ENCODE data around the gene LPCAT3. TPM values are rescaled to one million over a fixed set of nuclear protein-coding genes. Genes with fewer than 3 reads are reported as not detected.

The LPCAT3 gene
- total and polyA plus RNA-seq, 2 of the 13 experiments (the other 11 are each of a cell fraction or from before 2014, with no cell fraction given) = 44.5 to 64.3 TPM

- TF ChIP-seq, protein P1, sequence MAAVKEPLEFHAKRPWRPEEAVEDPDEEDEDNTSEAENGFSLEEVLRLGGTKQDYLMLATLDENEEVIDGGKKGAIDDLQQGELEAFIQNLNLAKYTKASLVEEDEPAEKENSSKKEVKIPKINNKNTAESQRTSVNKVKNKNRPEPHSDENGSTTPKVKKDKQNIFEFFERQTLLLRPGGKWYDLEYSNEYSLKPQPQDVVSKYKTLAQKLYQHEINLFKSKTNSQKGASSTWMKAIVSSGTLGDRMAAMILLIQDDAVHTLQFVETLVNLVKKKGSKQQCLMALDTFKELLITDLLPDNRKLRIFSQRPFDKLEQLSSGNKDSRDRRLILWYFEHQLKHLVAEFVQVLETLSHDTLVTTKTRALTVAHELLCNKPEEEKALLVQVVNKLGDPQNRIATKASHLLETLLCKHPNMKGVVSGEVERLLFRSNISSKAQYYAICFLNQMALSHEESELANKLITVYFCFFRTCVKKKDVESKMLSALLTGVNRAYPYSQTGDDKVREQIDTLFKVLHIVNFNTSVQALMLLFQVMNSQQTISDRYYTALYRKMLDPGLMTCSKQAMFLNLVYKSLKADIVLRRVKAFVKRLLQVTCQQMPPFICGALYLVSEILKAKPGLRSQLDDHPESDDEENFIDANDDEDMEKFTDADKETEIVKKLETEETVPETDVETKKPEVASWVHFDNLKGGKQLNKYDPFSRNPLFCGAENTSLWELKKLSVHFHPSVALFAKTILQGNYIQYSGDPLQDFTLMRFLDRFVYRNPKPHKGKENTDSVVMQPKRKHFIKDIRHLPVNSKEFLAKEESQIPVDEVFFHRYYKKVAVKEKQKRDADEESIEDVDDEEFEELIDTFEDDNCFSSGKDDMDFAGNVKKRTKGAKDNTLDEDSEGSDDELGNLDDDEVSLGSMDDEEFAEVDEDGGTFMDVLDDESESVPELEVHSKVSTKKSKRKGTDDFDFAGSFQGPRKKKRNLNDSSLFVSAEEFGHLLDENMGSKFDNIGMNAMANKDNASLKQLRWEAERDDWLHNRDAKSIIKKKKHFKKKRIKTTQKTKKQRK (IDR thresholded peaks at IDR 0.05; ENCODE audit: low read length) = no peak
- no peak for TF ChIP-seq AKNA (CRISPR knock-in tag; IDR thresholded peaks at IDR 0.05; ENCODE audit: borderline replicate concordance)
- no peak for TF ChIP-seq CCAR2 (optimal IDR thresholded peaks at IDR 0.05; ENCODE audit: low read depth, low read length)
- TF ChIP-seq ZNF572 (CRISPR knock-in tag; IDR thresholded peaks at IDR 0.05) = no peak
- TF ChIP-seq SMAD1 (CRISPR knock-in tag; IDR thresholded peaks at IDR 0.05; ENCODE audit: borderline replicate concordance, low read depth) = no peak; the same call in 1 of the 2 replicates
- TF ChIP-seq ATF7-NPFF (CRISPR knock-in tag; IDR thresholded peaks at IDR 0.05; ENCODE audit: low read depth) = peak; percentile 84
- TF ChIP-seq, protein P2, sequence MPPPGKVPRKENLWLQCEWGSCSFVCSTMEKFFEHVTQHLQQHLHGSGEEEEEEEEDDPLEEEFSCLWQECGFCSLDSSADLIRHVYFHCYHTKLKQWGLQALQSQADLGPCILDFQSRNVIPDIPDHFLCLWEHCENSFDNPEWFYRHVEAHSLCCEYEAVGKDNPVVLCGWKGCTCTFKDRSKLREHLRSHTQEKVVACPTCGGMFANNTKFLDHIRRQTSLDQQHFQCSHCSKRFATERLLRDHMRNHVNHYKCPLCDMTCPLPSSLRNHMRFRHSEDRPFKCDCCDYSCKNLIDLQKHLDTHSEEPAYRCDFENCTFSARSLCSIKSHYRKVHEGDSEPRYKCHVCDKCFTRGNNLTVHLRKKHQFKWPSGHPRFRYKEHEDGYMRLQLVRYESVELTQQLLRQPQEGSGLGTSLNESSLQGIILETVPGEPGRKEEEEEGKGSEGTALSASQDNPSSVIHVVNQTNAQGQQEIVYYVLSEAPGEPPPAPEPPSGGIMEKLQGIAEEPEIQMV (CRISPR knock-in tag; IDR thresholded peaks at IDR 0.05; ENCODE audit: low read depth) = peak; percentile 59; the same call in 1 of the 2 replicates
- TF ChIP-seq MAFK (conservative IDR thresholded peaks at IDR 0.05 in 1 of 2, IDR thresholded peaks at IDR 0.05 in 1 of 2; ENCODE audit: low read length in 2 of 2) = peak; percentile 49 to 52; a peak in 2 of 4 replicates
- peak; percentile 98 for TF ChIP-seq GATA4 (IDR thresholded peaks at IDR 0.05; ENCODE audit: borderline replicate concordance, low read depth)
- TF ChIP-seq, protein P3, sequence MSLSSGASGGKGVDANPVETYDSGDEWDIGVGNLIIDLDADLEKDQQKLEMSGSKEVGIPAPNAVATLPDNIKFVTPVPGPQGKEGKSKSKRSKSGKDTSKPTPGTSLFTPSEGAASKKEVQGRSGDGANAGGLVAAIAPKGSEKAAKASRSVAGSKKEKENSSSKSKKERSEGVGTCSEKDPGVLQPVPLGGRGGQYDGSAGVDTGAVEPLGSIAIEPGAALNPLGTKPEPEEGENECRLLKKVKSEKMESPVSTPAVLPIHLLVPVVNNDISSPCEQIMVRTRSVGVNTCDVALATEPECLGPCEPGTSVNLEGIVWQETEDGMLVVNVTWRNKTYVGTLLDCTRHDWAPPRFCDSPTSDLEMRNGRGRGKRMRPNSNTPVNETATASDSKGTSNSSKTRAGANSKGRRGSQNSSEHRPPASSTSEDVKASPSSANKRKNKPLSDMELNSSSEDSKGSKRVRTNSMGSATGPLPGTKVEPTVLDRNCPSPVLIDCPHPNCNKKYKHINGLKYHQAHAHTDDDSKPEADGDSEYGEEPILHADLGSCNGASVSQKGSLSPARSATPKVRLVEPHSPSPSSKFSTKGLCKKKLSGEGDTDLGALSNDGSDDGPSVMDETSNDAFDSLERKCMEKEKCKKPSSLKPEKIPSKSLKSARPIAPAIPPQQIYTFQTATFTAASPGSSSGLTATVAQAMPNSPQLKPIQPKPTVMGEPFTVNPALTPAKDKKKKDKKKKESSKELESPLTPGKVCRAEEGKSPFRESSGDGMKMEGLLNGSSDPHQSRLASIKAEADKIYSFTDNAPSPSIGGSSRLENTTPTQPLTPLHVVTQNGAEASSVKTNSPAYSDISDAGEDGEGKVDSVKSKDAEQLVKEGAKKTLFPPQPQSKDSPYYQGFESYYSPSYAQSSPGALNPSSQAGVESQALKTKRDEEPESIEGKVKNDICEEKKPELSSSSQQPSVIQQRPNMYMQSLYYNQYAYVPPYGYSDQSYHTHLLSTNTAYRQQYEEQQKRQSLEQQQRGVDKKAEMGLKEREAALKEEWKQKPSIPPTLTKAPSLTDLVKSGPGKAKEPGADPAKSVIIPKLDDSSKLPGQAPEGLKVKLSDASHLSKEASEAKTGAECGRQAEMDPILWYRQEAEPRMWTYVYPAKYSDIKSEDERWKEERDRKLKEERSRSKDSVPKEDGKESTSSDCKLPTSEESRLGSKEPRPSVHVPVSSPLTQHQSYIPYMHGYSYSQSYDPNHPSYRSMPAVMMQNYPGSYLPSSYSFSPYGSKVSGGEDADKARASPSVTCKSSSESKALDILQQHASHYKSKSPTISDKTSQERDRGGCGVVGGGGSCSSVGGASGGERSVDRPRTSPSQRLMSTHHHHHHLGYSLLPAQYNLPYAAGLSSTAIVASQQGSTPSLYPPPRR (CRISPR knock-in tag; IDR thresholded peaks at IDR 0.05; ENCODE audit: borderline replicate concordance) = peak; percentile 78
- TF ChIP-seq TEAD2 (CRISPR knock-in tag; IDR thresholded peaks at IDR 0.05) = peak; percentile 43; the same call in 1 of the 2 replicates
- no peak for TF ChIP-seq ZNF724P (CRISPR knock-in tag; IDR thresholded peaks at IDR 0.05; ENCODE audit: borderline replicate concordance)
- peak; percentile 94; the same call in 1 of the 2 replicates for TF ChIP-seq ZNF672 (CRISPR knock-in tag; IDR thresholded peaks at IDR 0.05)
These were observed 74.4 kb downstream of the LPCAT3 start, which contains the start of the genes C12orf57 and RNU7-1 (continued) for GRCh38 chr12:6943722-6944380.

All from HepG2 (cell line).